GM21381 (cell line): ENCODE data around the gene NOS1AP.

Experiments
- ATAC-seq: cut with Tn5 transposase; IDR thresholded peaks from one replicate; pipeline ENCODE4 v1.9.1; 2021; ENCODE audit warnings: mild to moderate bottlenecking, moderate library complexity; ENCODE audit not compliant: unreplicated experiment

Gene NOS1AP

GRCh38 chr1:162214202-162214601, 144.7 kb downstream of the NOS1AP start:
- no peak for ATAC-seq

DNA sequence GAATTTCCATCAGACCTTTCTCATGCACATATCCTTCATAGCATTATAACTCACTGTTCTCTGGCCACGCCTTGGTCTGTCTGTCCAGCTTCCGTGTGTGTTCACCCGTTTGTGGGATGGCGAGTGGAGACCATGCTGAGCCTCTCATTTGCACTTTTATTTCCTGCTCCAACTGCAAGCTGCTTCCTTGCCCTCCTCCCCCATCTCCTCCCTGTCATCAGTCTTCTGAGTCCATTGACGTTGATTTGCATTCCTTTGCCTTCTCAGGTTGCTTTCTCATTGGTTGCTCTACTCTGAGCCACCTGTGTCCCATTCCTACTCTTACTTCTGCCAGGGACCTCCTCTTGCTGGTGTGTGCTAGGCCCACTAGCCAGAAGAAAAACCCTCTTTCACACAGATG, 146.4 kb downstream of the NOS1AP start:
- ATAC-seq = no peak

DNA sequence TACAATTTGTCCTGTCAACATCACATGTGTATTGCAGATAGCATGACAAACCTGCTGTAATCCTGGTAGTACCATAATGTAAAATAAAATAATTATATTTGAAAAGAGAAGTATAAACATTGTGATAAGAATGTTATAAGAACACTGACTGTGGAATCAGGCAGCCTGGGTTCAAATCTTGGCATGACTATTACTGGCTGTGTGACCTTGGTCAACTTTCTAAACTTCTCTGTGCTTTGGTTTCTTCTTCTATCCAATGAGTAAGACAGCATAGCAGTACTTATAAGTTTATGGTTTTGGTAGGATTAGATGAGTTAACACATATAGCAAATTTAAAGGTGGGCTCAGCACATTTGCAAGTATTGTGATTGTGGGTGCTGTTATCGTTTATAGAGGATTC, 147.1 kb downstream of the NOS1AP start:
- ATAC-seq = no peak

GRCh38 chr1:162217706-162218105, 148.2 kb downstream of the NOS1AP start:
- no peak for ATAC-seq

GRCh38 chr1:162218546-162218945, 149.1 kb downstream of the NOS1AP start:
- no peak for ATAC-seq

DNA sequence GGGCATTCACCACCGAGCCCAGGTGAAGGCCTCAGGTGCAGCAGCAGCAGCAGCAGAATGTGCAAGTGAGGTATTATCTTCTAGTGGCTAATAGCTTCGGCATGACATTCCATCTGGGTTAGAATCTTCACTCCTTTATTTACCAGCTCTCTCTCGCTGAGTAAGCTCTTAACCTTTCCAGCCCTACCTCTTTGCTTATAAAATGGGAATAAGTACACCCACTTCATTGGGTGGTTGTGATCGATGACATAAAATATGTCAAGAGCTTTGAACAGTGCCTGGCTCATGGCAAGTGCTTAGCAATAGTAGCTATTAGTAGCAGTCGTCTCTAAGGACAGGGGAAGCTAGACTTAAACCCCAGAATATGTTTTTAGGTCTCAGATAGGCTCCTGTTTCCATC, 149.5 kb downstream of the NOS1AP start:
- no peak for ATAC-seq

DNA sequence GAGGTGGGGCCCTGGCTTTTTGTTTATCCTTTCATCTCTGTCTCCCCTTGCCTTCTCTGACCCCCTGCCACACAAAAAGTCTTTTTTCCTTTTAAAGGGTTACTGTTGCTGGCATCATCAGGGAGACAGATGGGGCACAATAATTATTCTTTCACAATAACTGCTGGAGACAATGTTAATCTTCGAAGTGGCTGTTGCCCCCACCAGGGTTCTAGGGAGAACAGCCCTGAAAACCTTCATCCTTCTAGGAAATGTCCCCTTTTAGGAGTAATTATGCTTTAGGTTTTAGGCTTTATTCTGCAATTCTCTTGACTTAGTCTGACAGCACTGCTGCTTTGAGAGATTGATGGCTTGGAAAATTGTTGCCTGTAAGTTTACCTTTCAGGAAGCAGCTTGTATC, 150.0 kb downstream of the NOS1AP start:
- ATAC-seq = no peak

- ATAC-seq = no peak
These were observed 150.6 kb downstream of the NOS1AP start for GRCh38 chr1:162220009-162220539.

DNA sequence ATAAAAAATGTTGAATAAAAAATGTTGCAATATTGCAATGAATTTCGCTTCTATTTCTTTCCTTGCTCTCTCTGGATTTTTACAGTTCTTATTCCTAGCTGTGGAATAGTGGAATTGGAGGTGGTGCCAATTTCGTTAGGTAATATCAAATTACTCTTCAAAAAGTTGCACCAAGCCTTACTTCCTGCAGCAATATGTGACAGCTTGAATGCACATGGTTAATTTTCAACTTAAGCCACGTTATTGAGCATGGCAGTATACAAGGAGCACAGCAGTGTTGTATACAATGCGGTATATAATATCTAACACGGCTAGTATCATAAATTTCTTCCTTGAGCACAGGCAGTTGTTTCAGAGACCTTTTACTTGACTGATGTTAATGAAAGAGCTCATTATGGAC, 152.5 kb downstream of the NOS1AP start:
- ATAC-seq = no peak

- no peak for ATAC-seq
These were observed 153.2 kb downstream of the NOS1AP start for GRCh38 chr1:162222730-162223129.

DNA sequence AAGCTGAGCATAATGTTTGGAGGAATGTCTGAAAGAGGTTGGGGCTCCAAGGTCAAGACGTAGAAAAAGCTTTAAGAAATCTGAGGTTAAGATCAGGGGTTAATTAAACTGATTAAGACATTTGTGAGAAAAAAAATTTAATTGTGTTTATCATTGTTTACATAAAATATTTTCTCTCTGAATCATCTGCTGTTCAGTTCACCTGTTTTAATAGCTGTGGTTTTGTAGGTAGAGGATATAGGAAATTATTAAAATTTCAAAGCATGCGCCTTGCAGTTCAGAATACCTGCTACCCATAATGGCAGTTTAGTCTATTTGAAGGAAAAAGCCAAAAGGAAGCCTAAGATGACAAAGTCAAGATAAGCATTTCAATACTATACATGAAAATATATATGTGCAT, 154.0 kb downstream of the NOS1AP start:
- ATAC-seq = no peak

DNA sequence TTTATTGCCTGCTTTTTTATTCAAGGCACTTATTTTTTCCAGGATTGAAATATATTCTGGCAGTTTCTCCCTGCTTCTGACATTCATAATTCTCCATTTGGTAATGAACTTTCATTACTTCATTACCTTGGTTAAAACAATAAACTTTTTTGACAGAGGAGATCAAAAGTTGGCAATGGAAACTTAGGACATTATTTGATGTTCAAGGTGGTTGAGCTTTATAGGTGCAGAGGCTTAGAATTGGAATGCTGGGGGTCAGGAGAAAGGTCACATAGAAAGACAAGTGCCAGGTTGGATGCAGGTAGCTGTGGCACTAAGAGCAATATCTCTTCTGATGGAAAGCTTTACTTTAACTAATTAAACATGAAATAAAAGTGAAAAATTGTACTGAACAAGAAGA, 154.8 kb downstream of the NOS1AP start:
- ATAC-seq = no peak

GRCh38 chr1:162228586-162228985, 159.1 kb downstream of the NOS1AP start:
- ATAC-seq = no peak

GRCh38 chr1:162229549-162229948, 160.1 kb downstream of the NOS1AP start:
- ATAC-seq = no peak

- no peak for ATAC-seq
These were observed 160.6 kb downstream of the NOS1AP start for GRCh38 chr1:162230096-162230495.

DNA sequence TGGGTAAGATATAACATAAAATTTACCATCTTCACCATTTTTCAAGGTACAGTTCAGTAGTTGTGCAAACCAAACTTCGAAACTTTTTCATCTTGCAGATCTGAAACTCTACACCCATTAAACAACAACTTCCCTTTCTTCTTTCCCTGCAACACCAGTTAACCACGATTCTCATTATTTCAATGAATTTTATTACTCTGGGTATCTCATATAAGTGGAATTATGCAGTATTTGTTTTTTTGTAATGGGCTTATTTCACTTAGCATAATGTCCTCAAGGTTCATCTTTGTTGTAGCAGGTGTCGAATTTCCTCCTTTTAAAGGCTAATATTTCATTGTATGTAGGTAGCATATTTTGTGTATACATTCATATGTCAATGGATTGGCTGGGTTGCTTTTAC, 161.0 kb downstream of the NOS1AP start:
- no peak for ATAC-seq

- ATAC-seq = no peak
These were observed 162.7 kb downstream of the NOS1AP start for GRCh38 chr1:162232034-162232711.

- no peak for ATAC-seq
These were observed 163.6 kb downstream of the NOS1AP start for GRCh38 chr1:162233066-162233465.

DNA sequence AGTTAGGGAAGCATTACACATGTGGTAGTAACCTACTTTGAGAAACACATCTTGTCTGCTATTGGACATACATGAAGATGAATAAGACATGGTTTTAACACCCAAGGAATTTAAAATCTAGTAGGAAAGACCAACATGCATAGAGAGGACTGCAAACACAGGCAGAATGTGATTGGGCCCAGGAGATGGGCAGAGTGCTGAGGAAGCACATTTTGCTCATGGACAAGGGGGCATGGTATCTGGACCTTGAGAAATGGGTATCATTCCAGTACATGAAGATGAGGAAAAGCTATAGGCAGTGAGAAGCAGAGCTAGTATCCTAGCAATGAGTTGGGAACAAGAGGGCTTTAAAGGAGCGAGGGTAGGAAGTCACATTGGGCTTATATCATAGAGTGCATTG, 164.4 kb downstream of the NOS1AP start:
- ATAC-seq = no peak

- ATAC-seq = no peak
These were observed 165.1 kb downstream of the NOS1AP start for GRCh38 chr1:162234571-162234970.

GRCh38 chr1:162235241-162235800, 165.8 kb downstream of the NOS1AP start:
- no peak for ATAC-seq

DNA sequence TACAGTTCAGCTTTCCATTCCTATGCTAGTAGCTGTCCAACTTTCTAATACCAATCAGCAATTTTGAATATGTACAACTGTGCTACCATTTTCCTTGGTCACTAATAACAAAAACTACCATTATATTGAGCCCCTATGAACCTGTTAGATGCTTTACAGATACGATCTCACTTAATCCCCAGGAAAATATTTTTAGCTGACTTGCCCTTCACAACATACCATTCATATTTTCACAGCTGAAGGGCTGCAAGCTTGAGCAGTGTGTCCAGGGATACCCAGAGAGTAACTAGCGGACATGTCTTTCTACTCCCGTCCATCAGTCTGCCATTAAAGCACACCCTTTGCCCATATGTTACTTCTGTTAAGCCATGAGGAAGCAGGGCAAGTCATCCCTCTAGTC, 166.7 kb downstream of the NOS1AP start:
- no peak for ATAC-seq

GRCh38 chr1:162236618-162237017, 167.1 kb downstream of the NOS1AP start:
- ATAC-seq = no peak
